H7 (cell line): ENCODE results near the gene ACTR3. TPM values are rescaled to one million over a fixed set of nuclear protein-coding genes. Genes with fewer than 3 reads are reported as not detected.
A peak's percentile ranks its signal among the peaks of the same experiment; 100 is the strongest.

Experiments used
- DNase-seq: peaks from one replicate; pipeline ENCODE4 v3.0.0; 2012
- H3K27me3 ChIP-seq: 2 replicates; pipeline ENCODE4 v1.6.0; 2011; ENCODE audit warnings: mild to moderate bottlenecking, low read length; ENCODE audit not compliant: control insufficient read depth, insufficient read depth
- H3K36me3 ChIP-seq: replicated peaks from 2 replicates; pipeline ENCODE4 v1.5.1; 2011; ENCODE audit warnings: low read length; ENCODE audit not compliant: control insufficient read depth, insufficient read depth
- H3K4me3 ChIP-seq: 2 replicates; pipeline ENCODE4 v1.5.1; 2011; ENCODE audit warnings: low read depth, mild to moderate bottlenecking, control low read depth, low read length, moderate library complexity; ENCODE audit not compliant: insufficient read depth
- total RNA-seq: library from RNA; depleted of rRNA; stranded (reverse); fragments of >200 nt; shearing (Covaris generic); gene quantifications from 2 replicates; pipeline ENCODE4 v1.2.3, GENCODE V29; 2014

ACTR3 gene
- total RNA-seq, 1 experiment from 2014 or later: 113 TPM

- H3K4me3 ChIP-seq: peak overlapping the region; percentile 67
- peak; percentile 55 for DNase-seq
- H3K36me3 ChIP-seq: no peaks in the 10 kb centered on the region
- no peaks in the 10 kb centered on the region for H3K27me3 ChIP-seq
These were observed 1.0 kb upstream of the ACTR3 start for GRCh38 chr2:113888641-113889470.

DNA sequence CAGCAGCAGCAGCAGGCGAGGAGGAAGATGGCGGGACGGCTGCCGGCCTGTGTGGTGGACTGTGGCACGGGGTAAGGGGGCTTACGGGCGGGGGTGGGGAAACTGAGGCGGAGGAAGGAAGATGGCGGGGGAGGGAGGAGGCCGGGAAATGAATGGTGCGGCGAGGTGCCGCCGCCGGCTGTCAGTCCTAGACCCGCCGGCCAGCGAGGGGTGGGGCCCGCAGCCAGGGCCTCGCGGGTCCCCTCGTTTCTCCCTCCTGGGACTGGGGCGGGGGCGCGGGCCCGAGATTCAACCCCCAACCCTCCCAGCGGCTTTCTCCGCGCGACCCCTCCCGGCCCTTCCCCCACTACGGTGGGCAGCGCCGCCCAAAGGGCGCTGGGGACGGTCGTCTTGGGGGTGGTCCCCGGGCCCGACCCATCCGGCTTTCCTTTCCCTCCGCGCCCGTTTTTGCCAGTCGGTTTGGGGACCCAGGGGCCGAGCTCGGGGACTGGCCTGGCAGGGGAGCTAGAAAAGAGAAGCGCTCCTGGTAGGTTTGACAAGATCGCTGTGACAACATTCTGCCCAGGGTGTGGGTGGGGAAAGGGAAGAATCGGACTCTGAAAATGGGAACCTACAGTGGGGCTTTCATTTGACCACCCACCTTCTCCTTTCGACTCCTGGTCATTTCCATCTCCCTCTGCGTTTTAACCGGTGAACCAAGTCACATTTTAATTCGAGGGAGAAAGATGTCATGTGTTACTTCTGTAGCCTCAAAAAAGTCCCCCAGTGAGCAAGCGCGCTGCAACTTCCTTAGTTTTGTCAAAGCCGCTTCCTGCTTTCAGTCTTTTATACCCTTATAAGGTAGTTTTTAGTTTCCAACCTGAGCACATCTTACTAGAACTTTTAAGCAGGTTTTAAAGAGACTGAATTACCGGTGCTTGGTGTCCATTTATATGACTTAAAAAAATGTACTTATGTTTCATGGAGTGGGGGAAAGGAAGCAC, 655 bp downstream of the ACTR3 start:
- Histone ChIP-seq H3K36me3 (no peaks in the 10 kb centered on the region), H3K27me3 (no peaks in the 10 kb centered on the region), H3K4me3 (peak overlapping the region; percentile 86)
- DNase-seq: peak; percentile 78

- no peak for DNase-seq
- Histone ChIP-seq H3K27me3 (no peaks in the 10 kb centered on the region), H3K36me3 (no peaks in the 10 kb centered on the region), H3K4me3 (peak overlapping the region; percentile 86)
These were observed 1.5 kb downstream of the ACTR3 start for GRCh38 chr2:113891265-113891959.

DNA sequence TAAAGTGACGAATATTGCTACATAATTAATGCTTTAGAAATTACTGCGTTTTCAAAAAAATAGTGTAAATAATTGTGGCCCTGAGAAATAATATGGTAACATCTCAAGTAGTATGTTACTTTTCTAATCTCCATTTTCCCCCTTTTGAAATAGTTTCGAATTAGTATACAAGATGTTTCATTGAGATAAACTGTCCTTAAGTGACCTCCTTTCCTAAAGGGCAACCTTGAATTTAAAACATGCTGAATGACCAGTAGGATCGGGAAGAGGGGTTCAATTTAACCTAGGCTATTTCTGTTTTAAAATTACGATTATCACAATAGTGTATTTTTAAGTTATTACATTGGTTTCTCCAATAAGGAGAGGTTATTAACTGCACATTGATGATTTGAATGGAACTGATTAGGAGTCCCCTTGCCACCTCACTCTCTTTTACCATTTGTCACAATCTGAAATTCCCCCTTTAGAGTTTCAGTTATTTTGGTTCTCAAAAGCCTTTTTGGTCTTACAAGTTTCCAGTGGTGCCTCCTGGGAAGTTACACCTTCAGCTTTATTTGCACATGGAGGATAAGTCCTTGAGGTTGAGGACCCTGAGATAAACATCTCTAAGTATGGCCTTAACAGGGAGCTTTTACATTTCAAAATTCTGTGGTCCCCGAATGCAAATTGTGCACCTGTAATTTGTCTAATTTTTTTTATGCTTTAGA, 2.3 kb downstream of the ACTR3 start:
- Histone ChIP-seq H3K36me3 (no peaks in the 10 kb centered on the region), H3K4me3 (no peak overlapping the region), H3K27me3 (no peaks in the 10 kb centered on the region)
- DNase-seq: no peak

DNA sequence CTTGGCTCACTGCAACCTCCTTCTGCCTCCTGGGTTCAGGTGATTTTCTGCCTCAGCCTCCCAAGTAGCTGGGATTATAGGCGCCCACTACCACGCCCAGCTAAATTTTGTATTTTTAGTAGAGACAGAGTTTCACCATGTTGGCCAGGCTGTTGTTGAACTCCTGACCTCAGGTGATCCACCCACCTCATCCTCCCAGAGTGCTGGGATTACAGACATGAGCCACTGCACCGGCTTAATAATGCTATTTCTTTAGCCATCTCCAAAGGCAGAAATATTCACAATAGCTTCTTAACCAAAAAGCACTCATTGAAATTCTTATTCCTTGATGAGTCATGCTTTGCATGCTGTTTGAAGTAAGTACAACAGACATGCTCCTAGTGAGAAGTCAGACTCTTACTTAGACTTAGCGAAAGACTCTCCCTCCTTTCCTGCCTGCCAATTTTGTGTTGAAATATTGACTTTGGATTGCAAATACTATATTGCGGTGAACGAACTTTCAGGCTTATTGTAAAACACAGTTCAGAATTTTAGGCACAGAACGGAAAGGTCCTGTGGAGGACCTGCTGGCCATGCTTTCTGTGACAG, 4.4 kb downstream of the ACTR3 start:
- Histone ChIP-seq H3K36me3 (no peaks in the 10 kb centered on the region), H3K4me3 (no peak overlapping the region), H3K27me3 (no peaks in the 10 kb centered on the region)
- no peak for DNase-seq

DNA sequence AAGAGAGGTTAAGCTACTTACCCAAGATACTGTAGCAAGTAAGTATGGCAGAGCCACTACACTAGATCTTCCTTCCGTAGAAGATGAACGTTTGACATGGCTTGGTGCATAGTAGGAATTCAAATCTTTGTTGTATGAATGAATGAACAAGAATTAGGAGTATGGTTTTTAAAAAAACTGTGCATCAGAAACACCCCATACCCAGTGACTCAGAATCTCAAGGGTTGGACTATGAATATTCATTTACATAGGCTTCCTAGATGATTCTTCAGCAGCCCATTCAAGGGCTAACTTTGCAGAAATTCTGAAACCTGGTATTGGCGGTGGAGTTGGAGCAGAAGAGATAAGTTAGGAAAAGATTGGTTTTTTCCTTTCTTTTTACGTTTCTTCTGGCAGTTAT, 5.4 kb downstream of the ACTR3 start:
- DNase-seq: no peak
- Histone ChIP-seq H3K27me3 (no peaks in the 10 kb centered on the region), H3K36me3 (no peaks in the 10 kb centered on the region), H3K4me3 (no peak overlapping the region)

DNA sequence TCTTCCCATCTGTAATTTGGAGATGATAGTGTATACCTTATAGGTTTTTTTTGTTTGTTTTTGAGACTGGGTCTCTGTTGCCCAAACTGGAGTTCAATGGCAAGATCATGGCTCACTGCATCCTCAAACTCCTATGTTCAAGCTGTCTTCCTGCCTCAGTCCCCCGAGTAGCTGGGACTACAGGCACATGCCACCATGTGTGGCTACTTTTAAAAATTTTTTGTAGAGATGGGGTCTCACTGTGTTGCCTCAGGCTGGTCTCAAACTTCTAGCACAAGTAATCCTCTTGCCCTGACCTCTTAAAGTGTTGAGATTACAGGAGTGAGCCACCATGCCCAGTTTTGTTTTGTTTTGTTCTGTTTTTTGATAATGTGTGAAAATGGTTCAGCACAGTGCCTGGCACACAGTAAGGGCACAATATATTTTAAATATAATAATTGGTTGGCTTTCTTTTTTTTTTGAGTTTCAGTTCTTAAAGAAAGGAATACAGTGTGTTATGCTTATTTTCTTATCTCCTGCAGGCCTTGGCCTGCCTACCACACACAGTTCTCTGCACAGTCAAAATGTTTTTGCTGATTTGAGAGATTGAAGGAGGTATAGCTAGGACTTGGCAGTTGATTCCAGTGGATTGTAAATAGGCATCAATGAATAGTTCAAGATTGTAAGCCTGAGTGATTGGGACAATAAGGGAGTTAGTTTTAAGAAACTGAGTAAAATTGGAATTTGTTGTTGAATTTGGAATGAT, 6.1 kb downstream of the ACTR3 start:
- DNase-seq: no peak
- H3K4me3 ChIP-seq: no peak overlapping the region

GRCh38 chr2:113896791-113897190, 6.9 kb downstream of the ACTR3 start:
- Histone ChIP-seq H3K4me3 (no peak overlapping the region), H3K36me3 (no peaks in the 10 kb centered on the region)

More for the DNA sequence above, 6.1 kb downstream of the ACTR3 start:
- Histone ChIP-seq H3K36me3 (no peaks in the 10 kb centered on the region), H3K27me3 (no peaks in the 10 kb centered on the region)

GRCh38 chr2:113898081-113898480, 8.2 kb downstream of the ACTR3 start:
- Histone ChIP-seq H3K4me3 (no peak overlapping the region), H3K36me3 (no peaks in the 10 kb centered on the region), H3K27me3 (no peaks in the 10 kb centered on the region)
- DNase-seq: no peak

More at GRCh38 chr2:113896791-113897190, 6.9 kb downstream of the ACTR3 start:
- DNase-seq: no peak
- H3K27me3 ChIP-seq: no peaks in the 10 kb centered on the region

DNA sequence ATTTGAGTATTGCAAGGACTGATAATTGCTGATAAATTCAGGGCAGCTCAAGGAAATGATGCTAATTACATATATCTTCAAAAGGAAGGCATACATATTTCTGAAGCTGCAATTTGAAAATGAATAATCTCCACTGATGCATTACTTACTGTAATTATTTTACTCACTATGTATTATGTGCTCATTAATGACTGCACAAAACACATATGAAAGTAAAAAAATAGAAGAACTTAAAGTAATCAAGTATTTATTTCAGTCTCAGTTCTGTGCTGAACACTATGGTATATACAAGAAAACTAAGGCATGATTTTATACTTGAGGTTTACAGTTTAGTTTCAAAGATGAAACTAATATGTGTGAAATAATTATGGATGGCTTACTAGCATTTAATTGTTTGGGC, 9.3 kb downstream of the ACTR3 start:
- Histone ChIP-seq H3K4me3 (no peak overlapping the region), H3K27me3 (no peaks in the 10 kb centered on the region), H3K36me3 (no peaks in the 10 kb centered on the region)
- no peak for DNase-seq

- DNase-seq: no peak
- Histone ChIP-seq H3K36me3 (no peaks in the 10 kb centered on the region), H3K27me3 (no peaks in the 10 kb centered on the region), H3K4me3 (no peak overlapping the region)
These were observed 12.1 kb downstream of the ACTR3 start for GRCh38 chr2:113901943-113902342.

- no peak overlapping the region for H3K4me3 ChIP-seq
- no peak for DNase-seq
These were observed 16.0 kb downstream of the ACTR3 start for GRCh38 chr2:113905886-113906285.

DNA sequence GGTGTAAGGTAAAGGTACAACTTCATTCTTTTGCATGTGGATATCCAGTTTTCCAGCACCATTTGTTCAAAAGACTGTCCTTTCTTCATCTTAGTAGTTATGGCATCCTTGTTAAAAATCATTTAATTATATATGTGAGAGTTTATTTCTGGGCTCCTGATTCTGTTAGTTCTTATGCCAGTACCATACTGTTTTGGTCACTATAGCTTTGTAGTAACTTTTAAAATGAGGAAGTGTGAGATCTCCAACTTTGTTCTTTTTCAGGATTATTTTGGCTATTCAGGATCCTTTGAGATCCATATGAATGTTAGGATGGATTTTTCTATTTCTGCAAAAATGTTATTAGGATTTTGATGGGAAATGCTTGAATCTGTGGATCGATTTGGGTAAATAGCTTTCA, 16.8 kb downstream of the ACTR3 start:
- H3K27me3 ChIP-seq: no peaks in the 10 kb centered on the region
- no peak for DNase-seq
- no peaks in the 10 kb centered on the region for H3K36me3 ChIP-seq
- H3K4me3 ChIP-seq: no peak overlapping the region

More at GRCh38 chr2:113905886-113906285, 16.0 kb downstream of the ACTR3 start:
- H3K36me3 ChIP-seq: no peaks in the 10 kb centered on the region
- H3K27me3 ChIP-seq: no peaks in the 10 kb centered on the region
